Adipocyte (in vitro differentiated cells): ENCODE measurements around the gene PLCB2.

Experiments used
- DNase-seq: peaks from one replicate; pipeline ENCODE4 v3.0.0-alpha.2; 2015; ENCODE audit warnings: low read depth
- H3K27me3 ChIP-seq: replicated peaks from 2 replicates; pipeline ENCODE4 v1.7.0; 2013; ENCODE audit warnings: mild to moderate bottlenecking, low read length, moderate library complexity; ENCODE audit not compliant: control insufficient read depth, insufficient read depth
- H3K36me3 ChIP-seq: 2 replicates; pipeline ENCODE4 v1.7.0; 2013; ENCODE audit warnings: low read length, mild to moderate bottlenecking, moderate library complexity; ENCODE audit not compliant: control insufficient read depth, insufficient read depth, severe bottlenecking
- H3K4me1 ChIP-seq: 2 replicates; pipeline ENCODE4 v1.7.0; 2013; ENCODE audit warnings: mild to moderate bottlenecking, low read length, moderate library complexity; ENCODE audit not compliant: control insufficient read depth, insufficient read depth
- H3K4me3 ChIP-seq: 2 replicates; pipeline ENCODE4 v1.7.0; 2013; ENCODE audit warnings: mild to moderate bottlenecking, low read length, moderate library complexity
- H3K9ac ChIP-seq: 2 replicates; pipeline ENCODE4 v1.7.0; 2013; ENCODE audit warnings: mild to moderate bottlenecking, low read length, moderate library complexity
- H3K9me3 ChIP-seq: 2 replicates; pipeline ENCODE4 v1.7.0; 2013; ENCODE audit warnings: mild to moderate bottlenecking, low read length, moderate library complexity; ENCODE audit not compliant: control insufficient read depth

Gene PLCB2

DNA sequence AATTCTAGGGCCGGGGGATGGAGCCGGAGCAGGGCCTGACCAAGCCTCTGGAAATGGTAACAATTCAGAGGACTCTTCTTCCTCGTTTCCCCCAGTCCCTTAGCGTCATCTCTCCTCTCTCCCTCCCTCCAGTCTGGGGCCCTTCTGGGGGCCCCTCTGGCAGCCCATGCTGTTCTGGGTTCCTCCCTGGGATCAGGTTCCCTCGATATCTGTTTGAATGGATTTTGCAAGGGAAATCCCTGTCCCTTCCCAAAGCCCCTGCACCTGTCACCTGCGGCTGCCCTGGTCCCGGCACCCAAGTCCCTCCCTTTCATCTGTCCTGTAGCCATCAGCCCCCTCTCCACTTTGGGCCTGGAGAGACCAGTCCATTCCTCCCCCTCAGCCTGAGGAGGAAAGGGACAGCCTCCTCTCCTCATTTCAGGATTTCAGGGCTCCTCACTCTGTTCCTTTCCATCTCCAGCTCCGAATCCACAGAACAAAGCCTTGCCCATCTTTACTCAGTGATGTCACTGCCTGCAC lies 1.7 kb upstream of the PLCB2 start:
- H3K36me3 ChIP-seq = no peaks in the 10 kb centered on the region
- H3K9ac ChIP-seq = no peak overlapping the region
- H3K27me3 ChIP-seq = peaks cover 71% of the 10 kb centered on the region
- peaks cover 6% of the 10 kb centered on the region for H3K4me1 ChIP-seq
- no peak overlapping the region for H3K4me3 ChIP-seq
- no peaks in the 10 kb centered on the region for H3K9me3 ChIP-seq
- DNase-seq = no peak

DNA sequence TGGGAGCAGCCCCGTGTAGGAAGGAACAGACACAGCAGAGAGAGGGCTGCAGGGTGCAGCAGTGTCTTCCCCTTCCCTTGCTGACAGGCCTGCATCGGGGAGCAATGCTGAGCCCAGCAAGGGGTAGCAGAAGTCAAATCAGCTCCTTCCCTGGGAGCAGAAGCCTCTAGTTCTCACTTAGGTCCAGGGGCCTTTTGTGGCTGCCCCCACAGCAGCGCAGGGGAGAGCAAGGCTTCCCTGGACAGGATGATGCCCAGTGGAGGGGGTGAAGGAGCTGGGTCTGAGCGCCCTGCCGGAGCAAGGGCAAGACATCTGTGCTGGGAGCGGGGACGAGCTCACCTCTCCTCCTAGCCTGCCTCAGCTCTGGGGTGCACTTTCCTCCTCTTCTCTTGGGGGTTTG lies 827 bp downstream of the PLCB2 start:
- H3K9ac ChIP-seq = no peak overlapping the region
- no peak overlapping the region for H3K4me3 ChIP-seq
- peaks cover 82% of the 10 kb centered on the region for H3K27me3 ChIP-seq
- no peaks in the 10 kb centered on the region for H3K4me1 ChIP-seq
- H3K9me3 ChIP-seq = no peaks in the 10 kb centered on the region
- DNase-seq = no peak
- H3K36me3 ChIP-seq = no peaks in the 10 kb centered on the region

DNA sequence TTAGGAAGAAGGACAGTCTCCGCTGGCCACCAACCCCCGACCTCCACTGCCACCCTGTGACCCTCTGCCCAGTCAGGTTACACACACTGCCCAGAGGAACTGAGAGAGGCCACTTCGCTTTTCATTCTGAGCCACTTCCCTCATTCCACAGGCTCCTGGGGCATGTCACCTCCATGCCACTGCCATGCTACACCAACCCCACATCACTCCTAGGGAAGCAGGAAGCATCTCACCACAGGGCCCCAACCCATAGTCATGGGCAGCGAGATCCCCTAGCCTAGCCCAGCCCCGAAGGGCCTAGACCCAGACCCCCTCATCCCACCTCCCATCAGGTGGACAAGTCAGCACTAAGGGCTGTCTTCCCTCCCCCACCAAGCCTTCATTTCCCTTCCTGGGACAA lies 1.4 kb downstream of the PLCB2 start:
- Histone ChIP-seq H3K27me3 (peaks cover 79% of the 10 kb centered on the region), H3K9ac (no peak overlapping the region), H3K4me3 (no peak overlapping the region), H3K36me3 (no peaks in the 10 kb centered on the region), H3K9me3 (no peaks in the 10 kb centered on the region), H3K4me1 (no peaks in the 10 kb centered on the region)
- DNase-seq = no peak

DNA sequence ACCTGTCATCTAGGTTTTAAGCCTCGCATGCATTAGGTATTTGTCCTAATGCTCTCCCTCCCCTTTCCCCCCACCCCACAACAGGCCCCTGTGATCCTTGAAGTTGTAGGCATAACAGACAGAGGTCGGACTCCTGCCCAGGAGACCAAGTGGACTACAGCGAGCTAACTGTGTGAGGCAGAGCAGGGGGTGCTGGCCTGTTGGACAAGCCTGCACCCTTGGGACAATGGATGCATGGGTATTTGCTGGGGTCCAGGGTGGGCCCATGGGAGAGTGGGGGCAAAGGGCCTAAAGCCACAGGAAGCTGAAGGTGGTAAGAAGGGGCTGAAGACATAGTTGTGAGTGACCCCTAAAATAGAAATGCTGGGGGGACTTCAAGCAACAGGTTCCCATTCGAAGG lies 2.5 kb downstream of the PLCB2 start:
- Histone ChIP-seq H3K9ac (no peak overlapping the region), H3K4me3 (no peak overlapping the region), H3K4me1 (no peaks in the 10 kb centered on the region), H3K27me3 (peaks cover 75% of the 10 kb centered on the region), H3K36me3 (no peaks in the 10 kb centered on the region), H3K9me3 (peaks cover 6% of the 10 kb centered on the region)
- no peak for DNase-seq

DNA sequence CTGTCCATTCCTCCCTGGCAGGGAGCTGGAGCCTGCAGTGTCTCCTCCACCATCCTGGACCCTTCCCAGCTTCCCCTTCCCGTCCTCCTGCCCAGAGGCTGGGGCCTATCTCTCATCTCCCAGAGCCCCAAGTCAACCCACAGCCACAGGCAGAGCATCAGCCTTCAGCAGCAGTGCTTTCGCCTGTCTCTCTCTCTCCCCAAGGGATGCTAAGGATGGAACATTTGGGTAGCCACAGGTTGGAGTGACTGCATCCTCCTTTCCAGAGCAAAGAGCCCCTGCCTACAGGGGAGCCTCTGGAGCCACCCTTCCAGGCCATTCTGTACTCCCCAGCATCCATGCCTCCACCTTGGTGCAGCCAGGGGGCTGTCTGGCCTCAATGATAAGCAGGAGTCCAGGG lies 4.2 kb downstream of the PLCB2 start:
- Histone ChIP-seq H3K36me3 (no peaks in the 10 kb centered on the region), H3K9ac (no peak overlapping the region), H3K27me3 (peaks cover 68% of the 10 kb centered on the region), H3K4me1 (no peaks in the 10 kb centered on the region), H3K4me3 (no peak overlapping the region), H3K9me3 (peaks cover 22% of the 10 kb centered on the region)
- DNase-seq = no peak

DNA sequence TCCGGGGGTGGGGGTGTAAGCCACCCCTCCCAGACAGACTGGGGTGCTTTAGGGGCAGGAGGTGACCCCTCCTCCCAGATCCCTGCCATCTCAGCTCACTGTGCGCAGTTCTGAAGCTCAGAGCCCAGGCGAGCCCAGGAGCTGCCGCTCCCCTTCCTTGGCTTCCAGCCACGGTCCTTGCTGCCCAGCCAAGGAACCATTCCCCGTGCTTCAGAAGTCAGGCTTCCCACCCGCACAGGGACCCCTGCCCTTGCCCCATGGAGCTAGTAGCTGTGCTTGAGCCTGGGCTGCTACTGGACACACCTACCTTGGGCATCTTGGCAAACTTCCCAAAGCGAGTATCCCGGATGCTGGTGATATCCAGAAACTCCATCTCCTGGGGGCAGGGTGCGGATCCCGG lies 4.8 kb downstream of the PLCB2 start:
- Histone ChIP-seq H3K36me3 (no peaks in the 10 kb centered on the region), H3K4me1 (no peaks in the 10 kb centered on the region), H3K9ac (no peak overlapping the region), H3K9me3 (peaks cover 22% of the 10 kb centered on the region), H3K4me3 (no peak overlapping the region), H3K27me3 (peaks cover 68% of the 10 kb centered on the region)
- DNase-seq = no peak

DNA sequence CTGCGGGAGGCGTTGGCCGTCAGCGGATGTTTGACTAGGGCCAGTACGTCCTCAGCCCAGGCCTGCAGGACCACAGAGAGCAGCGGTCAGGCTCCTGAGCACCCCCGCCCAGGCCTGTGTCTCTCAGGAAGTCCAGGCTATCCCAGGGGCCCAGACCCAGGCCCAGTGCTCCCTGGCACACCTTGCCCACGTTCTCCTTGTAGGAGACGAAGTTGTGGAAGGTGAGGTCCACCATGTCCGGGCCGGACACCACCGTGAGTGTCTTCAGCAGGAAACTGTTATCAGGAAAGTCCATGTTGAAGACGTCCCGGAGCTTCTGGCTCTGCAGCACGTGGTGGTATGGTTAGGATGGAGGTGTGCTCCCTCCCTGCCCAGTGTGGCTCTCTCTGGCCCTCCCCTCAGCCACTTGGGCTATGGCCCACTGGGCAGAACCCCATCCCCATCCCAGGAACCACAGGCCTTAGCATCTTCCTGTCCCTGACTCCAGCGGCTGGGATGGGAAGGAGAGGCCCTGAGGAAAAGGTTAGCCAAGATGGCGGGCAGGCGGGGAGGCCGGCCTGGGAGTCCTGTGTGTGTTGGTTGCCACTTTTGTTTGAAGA lies 5.3 kb downstream of the PLCB2 start:
- Histone ChIP-seq H3K9me3 (peaks cover 22% of the 10 kb centered on the region), H3K4me1 (no peaks in the 10 kb centered on the region), H3K27me3 (peaks cover 66% of the 10 kb centered on the region), H3K9ac (no peak overlapping the region), H3K4me3 (no peak overlapping the region), H3K36me3 (no peaks in the 10 kb centered on the region)
- DNase-seq = no peak

DNA sequence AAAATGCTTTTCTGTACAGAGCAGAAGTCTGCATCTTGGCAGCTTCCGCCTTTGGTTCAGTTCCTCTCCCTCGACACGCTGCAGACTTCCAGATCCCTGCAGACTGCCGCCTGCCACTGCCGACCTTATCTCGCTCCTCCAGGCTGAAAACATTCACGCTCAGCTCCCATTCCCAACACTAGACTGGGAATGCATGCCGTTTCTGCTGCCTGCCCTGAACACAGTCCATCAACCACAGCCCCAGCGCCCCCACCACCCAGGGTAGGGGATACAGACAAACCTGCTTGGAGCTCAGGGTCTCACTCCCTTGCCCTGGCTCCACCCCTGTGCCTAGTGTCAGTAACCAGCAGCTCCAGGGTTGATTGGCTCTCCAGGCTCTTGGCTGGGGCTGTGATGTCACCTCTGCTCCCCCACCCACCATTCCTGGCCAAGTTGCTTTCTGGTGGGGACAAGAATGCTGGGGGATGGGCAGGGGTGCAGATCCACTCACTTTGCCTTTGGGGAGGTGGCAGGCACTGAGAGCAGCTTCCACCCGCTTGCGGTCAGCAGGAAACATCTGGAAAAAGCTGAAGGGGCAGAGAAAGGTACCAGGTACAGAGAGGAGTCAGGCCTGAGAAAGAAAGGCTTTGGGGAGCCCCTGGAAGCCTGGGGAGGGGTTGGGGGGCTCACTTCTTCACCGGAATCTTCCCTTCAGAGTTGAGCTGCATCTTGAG lies 6.1 kb downstream of the PLCB2 start:
- Histone ChIP-seq H3K36me3 (no peaks in the 10 kb centered on the region), H3K4me3 (no peak overlapping the region), H3K9me3 (peaks cover 22% of the 10 kb centered on the region), H3K9ac (no peak overlapping the region), H3K27me3 (peaks cover 66% of the 10 kb centered on the region), H3K4me1 (no peaks in the 10 kb centered on the region)
- no peak for DNase-seq

DNA sequence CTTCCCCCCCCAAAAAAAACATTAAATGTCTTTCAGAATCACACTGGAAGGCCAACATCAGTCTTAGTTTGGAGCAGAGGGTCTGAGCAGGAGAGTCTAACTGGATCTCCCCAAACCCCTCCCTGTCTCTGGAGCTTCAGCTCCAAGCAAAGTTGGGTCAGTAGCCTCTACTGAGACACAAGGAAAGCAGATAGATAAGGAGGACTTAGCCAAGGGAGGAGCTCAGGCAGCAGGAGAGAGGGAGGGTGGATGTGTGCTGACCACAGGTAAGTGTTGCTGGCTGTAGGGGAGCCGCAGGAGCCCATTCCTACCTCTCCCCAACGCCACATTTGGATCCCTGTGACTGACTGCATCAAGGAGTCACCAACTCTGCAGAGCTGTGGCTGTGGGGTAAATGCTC lies 7.0 kb downstream of the PLCB2 start:
- Histone ChIP-seq H3K36me3 (no peaks in the 10 kb centered on the region), H3K4me3 (no peak overlapping the region), H3K9me3 (peaks cover 22% of the 10 kb centered on the region), H3K27me3 (peaks cover 64% of the 10 kb centered on the region), H3K4me1 (no peaks in the 10 kb centered on the region), H3K9ac (no peak overlapping the region)
- no peak for DNase-seq

DNA sequence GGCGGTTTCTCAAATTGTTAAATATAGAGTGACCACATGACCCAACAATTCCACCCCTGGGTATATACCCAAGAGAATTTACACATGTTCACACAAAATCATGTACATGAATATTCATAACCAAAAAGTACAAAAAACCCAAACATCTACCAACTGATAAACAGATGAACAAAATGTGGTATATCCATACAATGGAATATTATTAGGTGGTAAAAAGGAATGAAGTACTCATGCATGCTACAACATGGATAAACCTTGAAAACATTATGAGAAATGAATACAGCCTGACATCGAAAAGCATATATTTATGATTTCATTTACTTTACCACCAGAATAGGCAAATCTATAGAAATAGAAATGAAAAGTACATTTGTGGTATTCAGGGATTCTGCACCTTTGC lies 7.4 kb downstream of the PLCB2 start:
- Histone ChIP-seq H3K4me3 (no peak overlapping the region), H3K9ac (no peak overlapping the region), H3K4me1 (no peaks in the 10 kb centered on the region), H3K9me3 (peaks cover 22% of the 10 kb centered on the region), H3K27me3 (peaks cover 64% of the 10 kb centered on the region), H3K36me3 (no peaks in the 10 kb centered on the region)
- no peak for DNase-seq

DNA sequence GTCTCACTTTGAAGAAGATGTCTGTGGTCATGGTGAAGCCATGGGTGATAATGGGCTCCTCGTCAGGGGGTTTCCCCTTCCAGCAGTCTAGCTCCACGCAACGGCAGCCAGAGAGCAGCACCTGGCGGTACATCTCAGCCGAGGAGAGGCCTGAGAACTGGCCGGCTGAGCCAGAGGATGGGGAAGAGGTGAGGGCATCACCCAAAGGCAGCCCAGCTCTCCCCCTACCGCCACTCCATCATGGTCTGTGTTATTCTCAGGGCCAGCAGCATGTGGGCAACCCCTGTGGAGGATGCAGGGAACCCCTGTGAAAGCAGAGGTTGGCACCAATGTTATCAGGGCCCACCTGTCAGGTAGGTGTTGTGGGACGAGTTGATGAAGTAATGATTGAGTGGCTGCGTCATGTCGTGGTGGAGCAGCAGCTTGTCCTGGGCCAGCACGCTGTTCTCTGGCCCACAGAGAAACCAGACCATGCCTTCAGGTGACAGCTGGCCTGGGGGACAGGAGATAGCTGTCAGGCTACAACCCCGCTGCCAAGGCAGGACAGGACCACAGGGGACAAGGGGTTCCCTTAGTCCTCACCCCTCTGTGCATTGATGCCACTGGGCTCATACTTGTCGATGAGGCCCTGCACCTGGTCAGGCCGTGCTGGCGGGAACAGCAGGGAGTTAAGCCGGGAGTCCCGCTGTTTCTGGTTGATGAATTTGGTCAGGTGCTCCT lies 9.4 kb downstream of the PLCB2 start:
- Histone ChIP-seq H3K4me1 (no peaks in the 10 kb centered on the region), H3K9ac (no peak overlapping the region), H3K27me3 (peaks cover 68% of the 10 kb centered on the region), H3K4me3 (no peak overlapping the region), H3K9me3 (peaks cover 22% of the 10 kb centered on the region), H3K36me3 (no peaks in the 10 kb centered on the region)
- DNase-seq = no peak
